GM23338 (cell line): ENCODE results near the gene CFAP251. TPM values are rescaled to one million over a fixed set of nuclear protein-coding genes. Genes with fewer than 3 reads are reported as not detected.

Experiments used
- ATAC-seq: fragments of 200-7000 bp; cut with Tn5 transposase; 3 replicates; pipeline ENCODE4 v1.9.1; 2020
- DNase-seq: peaks from one replicate; pipeline ENCODE4 v3.0.0-alpha.2; 2015; ENCODE audit warnings: low spot score
- H2AFZ ChIP-seq: fragments of 200-600 bp; sonication (generic); 2 replicates; pipeline ENCODE4 v1.8.0; 2016; ENCODE audit warnings: antibody characterized with exemption, mild to moderate bottlenecking, moderate library complexity
- H3F3A ChIP-seq: fragments of 200-600 bp; sonication (generic); replicated peaks from 2 replicates; pipeline ENCODE4 v1.8.0; 2017; ENCODE audit warnings: antibody characterized with exemption, mixed run types, low read depth
- H3K27ac ChIP-seq: fragments of 200-600 bp; sonication (generic); 2 replicates; pipeline ENCODE4 v1.6.1; 2016; ENCODE audit warnings: low read depth
- H3K27me3 ChIP-seq: fragments of 200-600 bp; sonication (generic); 2 replicates; pipeline ENCODE4 v1.8.0; 2016; ENCODE audit warnings: mild to moderate bottlenecking, mixed run types, moderate library complexity; ENCODE audit not compliant: insufficient read depth
- H3K36me3 ChIP-seq: fragments of 200-600 bp; sonication (generic); 2 replicates; pipeline ENCODE4 v1.8.0; 2016; ENCODE audit warnings: mild to moderate bottlenecking; ENCODE audit not compliant: insufficient read depth
- H3K4me1 ChIP-seq: fragments of 200-600 bp; sonication (generic); 2 replicates; pipeline ENCODE4 v1.8.0; 2016; ENCODE audit warnings: mild to moderate bottlenecking, moderate library complexity; ENCODE audit not compliant: insufficient read depth
- H3K4me2 ChIP-seq: fragments of 200-600 bp; sonication (generic); 2 replicates; pipeline ENCODE4 v1.7.1; 2017; ENCODE audit warnings: mixed run types
- H3K4me3 ChIP-seq: fragments of 200-600 bp; sonication (generic); 2 replicates; pipeline ENCODE4 v1.6.1; 2016; ENCODE audit warnings: mixed run types
- H3K79me2 ChIP-seq: fragments of 200-600 bp; sonication (generic); replicated peaks from 2 replicates; pipeline ENCODE4 v1.8.0; 2017; ENCODE audit warnings: mild to moderate bottlenecking; ENCODE audit not compliant: insufficient read depth
- H3K9me2 ChIP-seq: fragments of 200-600 bp; sonication (generic); 2 replicates; pipeline ENCODE4 v1.8.0; 2017; ENCODE audit not compliant: insufficient read depth
- H4K20me1 ChIP-seq: fragments of 200-600 bp; sonication (generic); replicated peaks from 2 replicates; pipeline ENCODE4 v1.8.0; 2017; ENCODE audit warnings: mild to moderate bottlenecking; ENCODE audit not compliant: insufficient read depth
- H3K27ac Mint-ChIP-seq: 2 replicates; pipeline ENCODE4 v1.8.0; 2020; ENCODE audit warnings: inconsistent platforms, mild to moderate bottlenecking, moderate library complexity, mixed read lengths
- H3K27me3 Mint-ChIP-seq: 3 replicates; pipeline ENCODE4 v1.8.0; 2022; ENCODE audit warnings: low read depth, mild to moderate bottlenecking, moderate library complexity, mixed read lengths, inconsistent platforms; ENCODE audit not compliant: insufficient read depth, poor library complexity
- H3K36me3 Mint-ChIP-seq: 3 replicates; pipeline ENCODE4 v1.8.0; 2021; ENCODE audit warnings: low read depth, mild to moderate bottlenecking, inconsistent platforms, moderate library complexity, mixed read lengths
- H3K4me1 Mint-ChIP-seq: 3 replicates; pipeline ENCODE4 v1.8.0; 2020; ENCODE audit warnings: mild to moderate bottlenecking, inconsistent platforms, mixed read lengths
- H3K4me3 Mint-ChIP-seq: 3 replicates; pipeline ENCODE4 v1.8.0; 2021; ENCODE audit warnings: moderate library complexity, mild to moderate bottlenecking, inconsistent platforms, mixed read lengths
- H3K9me3 Mint-ChIP-seq: 3 replicates; pipeline ENCODE4 v1.8.0; 2020; ENCODE audit warnings: moderate library complexity, mild to moderate bottlenecking, inconsistent platforms, mixed read lengths
- CREB1 ChIP-seq: fragments of 250-450 bp; sonication (Bioruptor Pico); IDR thresholded peaks from 2 replicates; pipeline ENCODE4 v1.5.0; 2020; ENCODE audit warnings: low read depth, mild to moderate bottlenecking, moderate library complexity
- EZH2 ChIP-seq: fragments of 200-600 bp; sonication (generic); IDR thresholded peaks from one replicate; pipeline ENCODE4 v1.8.0; 2017; ENCODE audit warnings: antibody characterized with exemption, mild to moderate bottlenecking, low read depth; ENCODE audit not compliant: unreplicated experiment
- EZH2phosphoT487 ChIP-seq: fragments of 200-600 bp; sonication (generic); IDR thresholded peaks from one replicate; pipeline ENCODE4 v1.8.1; 2018; ENCODE audit warnings: antibody characterized with exemption; ENCODE audit not compliant: unreplicated experiment
- ZNF331 ChIP-seq: fragments of 250-450 bp; sonication (Bioruptor Pico); IDR thresholded peaks from 2 replicates; pipeline ENCODE4 v1.5.0; 2020; ENCODE audit warnings: low read depth, mild to moderate bottlenecking, moderate library complexity
- polyA plus RNA-seq: library from polyadenylated mRNA; unstranded; fragments of >200 nt; fragmentation: Nextera tagmentation; extraction: Ambion mirVana; gene quantifications from 2 replicates; pipeline ENCODE4 v1.2.1, GENCODE V29; 2016
- total RNA-seq: library from RNA; depleted of rRNA; stranded (reverse); fragments of >200 nt; shearing (Covaris generic); gene quantifications from 2 replicates; pipeline ENCODE4 v1.2.3, GENCODE V29; 2014
- TF ChIP-seq, protein P1 (sequence below): fragments of 250-450 bp; sonication (Bioruptor Pico); IDR thresholded peaks from 2 replicates; pipeline ENCODE4 v1.5.0; 2020; ENCODE audit warnings: mild to moderate bottlenecking, moderate library complexity

CFAP251 gene
- total and polyA plus RNA-seq, 2 experiments from 2014 or later, result 1.4 to 2.5 TPM

DNA sequence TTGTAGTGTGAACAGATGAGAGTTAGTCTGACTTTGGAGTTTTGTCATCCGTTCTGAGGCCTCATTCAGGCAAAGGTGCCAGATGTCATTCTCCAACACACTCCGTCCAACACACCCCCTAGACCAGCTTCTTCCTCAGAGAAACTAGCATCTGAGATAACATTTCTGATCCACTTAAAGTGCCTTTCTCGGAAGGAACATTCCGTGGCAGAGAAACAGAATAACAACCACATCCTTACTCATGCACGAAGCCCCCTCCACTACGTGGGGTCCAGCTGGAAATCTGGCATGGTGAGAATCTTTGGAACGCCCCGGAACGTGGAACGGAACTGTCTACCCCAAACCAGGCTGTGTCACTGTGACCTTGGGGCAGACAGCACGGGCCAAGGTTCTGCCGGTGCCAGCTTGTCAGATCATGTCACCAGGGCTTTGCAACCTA is 86.3 kb downstream of the CFAP251 start:
- no peak overlapping the region for H3K27ac Mint-ChIP-seq
- TF ChIP-seq, protein P1, sequence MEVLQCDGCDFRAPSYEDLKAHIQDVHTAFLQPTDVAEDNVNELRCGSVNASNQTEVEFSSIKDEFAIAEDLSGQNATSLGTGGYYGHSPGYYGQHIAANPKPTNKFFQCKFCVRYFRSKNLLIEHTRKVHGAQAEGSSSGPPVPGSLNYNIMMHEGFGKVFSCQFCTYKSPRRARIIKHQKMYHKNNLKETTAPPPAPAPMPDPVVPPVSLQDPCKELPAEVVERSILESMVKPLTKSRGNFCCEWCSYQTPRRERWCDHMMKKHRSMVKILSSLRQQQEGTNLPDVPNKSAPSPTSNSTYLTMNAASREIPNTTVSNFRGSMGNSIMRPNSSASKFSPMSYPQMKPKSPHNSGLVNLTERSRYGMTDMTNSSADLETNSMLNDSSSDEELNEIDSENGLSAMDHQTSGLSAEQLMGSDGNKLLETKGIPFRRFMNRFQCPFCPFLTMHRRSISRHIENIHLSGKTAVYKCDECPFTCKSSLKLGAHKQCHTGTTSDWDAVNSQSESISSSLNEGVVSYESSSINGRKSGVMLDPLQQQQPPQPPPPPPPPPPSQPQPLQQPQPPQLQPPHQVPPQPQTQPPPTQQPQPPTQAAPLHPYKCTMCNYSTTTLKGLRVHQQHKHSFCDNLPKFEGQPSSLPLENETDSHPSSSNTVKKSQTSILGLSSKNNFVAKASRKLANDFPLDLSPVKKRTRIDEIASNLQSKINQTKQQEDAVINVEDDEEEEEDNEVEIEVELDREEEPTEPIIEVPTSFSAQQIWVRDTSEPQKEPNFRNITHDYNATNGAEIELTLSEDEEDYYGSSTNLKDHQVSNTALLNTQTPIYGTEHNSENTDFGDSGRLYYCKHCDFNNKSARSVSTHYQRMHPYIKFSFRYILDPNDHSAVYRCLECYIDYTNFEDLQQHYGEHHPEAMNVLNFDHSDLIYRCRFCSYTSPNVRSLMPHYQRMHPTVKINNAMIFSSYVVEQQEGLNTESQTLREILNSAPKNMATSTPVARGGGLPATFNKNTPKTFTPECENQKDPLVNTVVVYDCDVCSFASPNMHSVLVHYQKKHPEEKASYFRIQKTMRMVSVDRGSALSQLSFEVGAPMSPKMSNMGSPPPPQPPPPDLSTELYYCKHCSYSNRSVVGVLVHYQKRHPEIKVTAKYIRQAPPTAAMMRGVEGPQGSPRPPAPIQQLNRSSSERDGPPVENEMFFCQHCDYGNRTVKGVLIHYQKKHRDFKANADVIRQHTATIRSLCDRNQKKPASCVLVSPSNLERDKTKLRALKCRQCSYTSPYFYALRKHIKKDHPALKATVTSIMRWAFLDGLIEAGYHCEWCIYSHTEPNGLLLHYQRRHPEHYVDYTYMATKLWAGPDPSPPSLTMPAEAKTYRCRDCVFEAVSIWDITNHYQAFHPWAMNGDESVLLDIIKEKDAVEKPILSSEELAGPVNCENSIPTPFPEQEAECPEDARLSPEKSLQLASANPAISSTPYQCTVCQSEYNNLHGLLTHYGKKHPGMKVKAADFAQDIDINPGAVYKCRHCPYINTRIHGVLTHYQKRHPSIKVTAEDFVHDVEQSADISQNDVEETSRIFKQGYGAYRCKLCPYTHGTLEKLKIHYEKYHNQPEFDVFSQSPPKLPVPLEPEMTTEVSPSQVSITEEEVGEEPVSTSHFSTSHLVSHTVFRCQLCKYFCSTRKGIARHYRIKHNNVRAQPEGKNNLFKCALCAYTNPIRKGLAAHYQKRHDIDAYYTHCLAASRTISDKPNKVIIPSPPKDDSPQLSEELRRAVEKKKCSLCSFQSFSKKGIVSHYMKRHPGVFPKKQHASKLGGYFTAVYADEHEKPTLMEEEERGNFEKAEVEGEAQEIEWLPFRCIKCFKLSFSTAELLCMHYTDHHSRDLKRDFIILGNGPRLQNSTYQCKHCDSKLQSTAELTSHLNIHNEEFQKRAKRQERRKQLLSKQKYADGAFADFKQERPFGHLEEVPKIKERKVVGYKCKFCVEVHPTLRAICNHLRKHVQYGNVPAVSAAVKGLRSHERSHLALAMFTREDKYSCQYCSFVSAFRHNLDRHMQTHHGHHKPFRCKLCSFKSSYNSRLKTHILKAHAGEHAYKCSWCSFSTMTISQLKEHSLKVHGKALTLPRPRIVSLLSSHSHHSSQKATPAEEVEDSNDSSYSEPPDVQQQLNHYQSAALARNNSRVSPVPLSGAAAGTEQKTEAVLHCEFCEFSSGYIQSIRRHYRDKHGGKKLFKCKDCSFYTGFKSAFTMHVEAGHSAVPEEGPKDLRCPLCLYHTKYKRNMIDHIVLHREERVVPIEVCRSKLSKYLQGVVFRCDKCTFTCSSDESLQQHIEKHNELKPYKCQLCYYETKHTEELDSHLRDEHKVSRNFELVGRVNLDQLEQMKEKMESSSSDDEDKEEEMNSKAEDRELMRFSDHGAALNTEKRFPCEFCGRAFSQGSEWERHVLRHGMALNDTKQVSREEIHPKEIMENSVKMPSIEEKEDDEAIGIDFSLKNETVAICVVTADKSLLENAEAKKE (CRISPR knock-in tag), result no peak

DNA sequence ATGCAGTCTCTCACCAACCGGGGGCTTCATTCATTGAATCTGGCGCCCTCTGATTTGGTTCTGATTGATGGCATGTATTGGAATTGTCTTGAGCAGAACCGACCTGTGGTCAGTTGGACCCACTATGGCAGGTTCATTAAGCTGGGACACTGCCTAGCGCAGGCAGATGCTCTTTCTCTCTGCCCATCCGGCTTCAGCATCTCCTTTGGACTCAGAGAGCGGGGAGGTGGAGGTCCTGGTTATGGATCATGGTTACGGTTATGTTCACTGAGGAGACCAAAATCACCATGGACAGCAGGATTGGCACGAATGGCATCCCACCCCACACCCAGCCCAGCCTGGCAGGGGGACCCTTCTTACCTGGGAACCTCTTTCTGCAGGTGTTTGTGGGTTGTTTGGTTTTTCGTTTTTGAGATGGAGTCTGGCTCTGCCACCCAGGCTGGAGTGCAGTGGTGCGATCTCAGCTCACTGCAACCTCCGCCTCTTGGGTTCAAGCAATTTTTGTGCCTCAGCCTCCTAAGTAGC is 86.9 kb downstream of the CFAP251 start:
- H3K4me2 ChIP-seq, result no peak overlapping the region
- H3K4me3 Mint-ChIP-seq, result no peak overlapping the region
- H4K20me1 ChIP-seq, result no peaks in the 10 kb centered on the region
- no peaks in the 10 kb centered on the region for H3K9me2 ChIP-seq
- H3K27ac ChIP-seq, result no peak overlapping the region
- no peaks in the 10 kb centered on the region for H3K36me3 Mint-ChIP-seq
- no peaks in the 10 kb centered on the region for H3K4me1 ChIP-seq
- H3K27me3 Mint-ChIP-seq, result no peaks in the 10 kb centered on the region
- H3K4me1 Mint-ChIP-seq, result peaks cover 7% of the 10 kb centered on the region; the same call in 2 of the 3 replicates
- no peaks in the 10 kb centered on the region for H3K36me3 ChIP-seq
- H3K4me3 ChIP-seq, result no peak overlapping the region
- H3K9me3 Mint-ChIP-seq, result no peaks in the 10 kb centered on the region
- no peaks in the 10 kb centered on the region for H3K79me2 ChIP-seq
- no peaks in the 10 kb centered on the region for H3F3A ChIP-seq
- H3K27me3 ChIP-seq, result no peaks in the 10 kb centered on the region
- H2AFZ ChIP-seq, result no peak overlapping the region
- H3K27ac Mint-ChIP-seq, result no peak overlapping the region
- no peak for ATAC-seq
- no peak for DNase-seq
- TF ChIP-seq, protein P1 (CRISPR knock-in tag), result no peak
- TF ChIP-seq EZH2, result no peak
- no peak for TF ChIP-seq CREB1 (CRISPR knock-in tag)
- TF ChIP-seq EZH2phosphoT487, result no peak
- no peak for TF ChIP-seq ZNF331 (CRISPR knock-in tag)

More for the DNA sequence above, 86.3 kb downstream of the CFAP251 start:
- Mint-ChIP-seq H3K4me3 (no peak overlapping the region), H3K27me3 (no peaks in the 10 kb centered on the region), H3K36me3 (no peaks in the 10 kb centered on the region), H3K9me3 (peaks cover 2% of the 10 kb centered on the region; the same call in 1 of the 3 replicates), H3K4me1 (peaks cover 7% of the 10 kb centered on the region; the same call in 2 of the 3 replicates)
- DNase-seq, result no peak
- Histone ChIP-seq H3K4me1 (no peaks in the 10 kb centered on the region), H4K20me1 (no peaks in the 10 kb centered on the region), H3K27me3 (no peaks in the 10 kb centered on the region), H3K27ac (no peak overlapping the region), H3K4me3 (no peak overlapping the region), H2AFZ (no peak overlapping the region), H3K79me2 (no peaks in the 10 kb centered on the region), H3F3A (no peaks in the 10 kb centered on the region), H3K9me2 (no peaks in the 10 kb centered on the region), H3K36me3 (no peaks in the 10 kb centered on the region), H3K4me2 (no peak overlapping the region)
- ATAC-seq, result no peak
